SK-N-MC (cell line): ENCODE results near the gene TACC3.

Source experiments
- DNase-seq: peaks from one replicate; pipeline ENCODE4 v3.0.0-alpha.2; 2011; ENCODE audit warnings: low read depth, low spot score
- H3K27ac ChIP-seq: fragments of 200-600 bp; sonication (generic); 2 replicates; pipeline ENCODE4 v1.5.1; 2016; ENCODE audit warnings: mixed run types
- H3K36me3 ChIP-seq: fragments of 200-600 bp; sonication (generic); 2 replicates; pipeline ENCODE4 v1.6.1; 2017; ENCODE audit warnings: antibody characterized with exemption, low read length, mixed read lengths; ENCODE audit not compliant: insufficient read depth
- H3K4me3 ChIP-seq: fragments of 200-600 bp; sonication (generic); 2 replicates; pipeline ENCODE4 v1.5.1; 2016
- H3K9ac ChIP-seq: fragments of 200-600 bp; sonication (generic); 2 replicates; pipeline ENCODE4 v1.8.0; 2017; ENCODE audit warnings: mixed run types, mixed read lengths; ENCODE audit not compliant: insufficient read length
- H3K9me3 ChIP-seq: fragments of 200-600 bp; sonication (generic); 2 replicates; pipeline ENCODE4 v1.6.1; 2017; ENCODE audit warnings: low read depth, mild to moderate bottlenecking, antibody characterized with exemption, low read length, moderate library complexity, mixed read lengths
- EZH2 ChIP-seq: fragments of 200-600 bp; sonication (generic); IDR thresholded peaks from one replicate; pipeline ENCODE4 v1.6.1; 2017; ENCODE audit warnings: antibody characterized with exemption
- FOXP2 ChIP-seq: optimal IDR thresholded peaks from 2 replicates; pipeline ENCODE3; 2011; ENCODE audit warnings: mild to moderate bottlenecking, moderate library complexity; ENCODE audit not compliant: insufficient read depth; ENCODE audit errors: extremely low read length, control extremely low read depth
- POLR2AphosphoS5 ChIP-seq: IDR thresholded peaks from 2 replicates; pipeline ENCODE4 v1.6.1; 2012; ENCODE audit warnings: mild to moderate bottlenecking, low read depth, low read length, borderline replicate concordance

TACC3 gene

GRCh38 chr4:1763550-1764080 lies 42.3 kb downstream of the TACC3 start:
- TF ChIP-seq EZH2 (no peak), FOXP2 (no peak), POLR2AphosphoS5 (no peak)
- H3K9ac ChIP-seq = no peak overlapping the region
- no peak overlapping the region for H3K4me3 ChIP-seq
- H3K27ac ChIP-seq = no peak overlapping the region
- no peaks in the 10 kb centered on the region for H3K9me3 ChIP-seq
- DNase-seq = no peak
- H3K36me3 ChIP-seq = no peaks in the 10 kb centered on the region

GRCh38 chr4:1764670-1765069 lies 43.3 kb downstream of the TACC3 start:
- H3K9me3 ChIP-seq = no peaks in the 10 kb centered on the region
- no peak for TF ChIP-seq POLR2AphosphoS5
- TF ChIP-seq EZH2 = no peak
- no peak for TF ChIP-seq FOXP2
- no peak overlapping the region for H3K4me3 ChIP-seq
- no peaks in the 10 kb centered on the region for H3K36me3 ChIP-seq
- no peak overlapping the region for H3K9ac ChIP-seq
- no peak for DNase-seq
- H3K27ac ChIP-seq = no peak overlapping the region

- no peak for TF ChIP-seq POLR2AphosphoS5
- no peak for TF ChIP-seq FOXP2
- no peak for TF ChIP-seq EZH2
- DNase-seq = no peak
- Histone ChIP-seq H3K27ac (no peak overlapping the region), H3K36me3 (no peaks in the 10 kb centered on the region), H3K9ac (no peak overlapping the region), H3K4me3 (no peak overlapping the region), H3K9me3 (no peaks in the 10 kb centered on the region)
Measured at GRCh38 chr4:1765409-1766072, 44.2 kb downstream of the TACC3 start.

- Histone ChIP-seq H3K27ac (no peak overlapping the region), H3K9ac (no peak overlapping the region), H3K4me3 (no peak overlapping the region), H3K36me3 (no peaks in the 10 kb centered on the region), H3K9me3 (no peaks in the 10 kb centered on the region)
- TF ChIP-seq POLR2AphosphoS5 = no peak
- no peak for TF ChIP-seq FOXP2
- TF ChIP-seq EZH2 = no peak
- DNase-seq = no peak
Measured at GRCh38 chr4:1766106-1767060, 45.1 kb downstream of the TACC3 start.

GRCh38 chr4:1767061-1767769 lies 45.9 kb downstream of the TACC3 start:
- no peak overlapping the region for H3K9ac ChIP-seq
- TF ChIP-seq FOXP2 = no peak
- TF ChIP-seq POLR2AphosphoS5 = no peak
- TF ChIP-seq EZH2 = no peak
- H3K27ac ChIP-seq = no peak overlapping the region
- peak overlapping the region; percentile 70; the same call in 1 of the 2 replicates for H3K4me3 ChIP-seq
- no peak for DNase-seq
- H3K9me3 ChIP-seq = no peaks in the 10 kb centered on the region
- H3K36me3 ChIP-seq = no peaks in the 10 kb centered on the region

- Histone ChIP-seq H3K36me3 (no peaks in the 10 kb centered on the region), H3K4me3 (peak overlapping the region; percentile 70), H3K9me3 (no peaks in the 10 kb centered on the region), H3K27ac (no peak overlapping the region), H3K9ac (no peak overlapping the region)
- TF ChIP-seq POLR2AphosphoS5 (no peak), EZH2 (no peak)
- DNase-seq = no peak
Measured at GRCh38 chr4:1767770-1768366, 46.5 kb downstream of the TACC3 start.

- TF ChIP-seq EZH2 (no peak), FOXP2 (no peak), POLR2AphosphoS5 (no peak)
- Histone ChIP-seq H3K9ac (no peak overlapping the region), H3K4me3 (peak overlapping the region; percentile 70), H3K9me3 (no peaks in the 10 kb centered on the region), H3K27ac (no peak overlapping the region), H3K36me3 (no peaks in the 10 kb centered on the region)
- DNase-seq = no peak
Measured at GRCh38 chr4:1768367-1769034, 47.2 kb downstream of the TACC3 start.
